Measurements from ENCODE around the gene SLC39A10. TPM values are rescaled to one million over a fixed set of nuclear protein-coding genes. Genes with fewer than 3 reads are reported as not detected.
"Not testable (repeated sequence)": the region's sequence is repeated elsewhere in the genome, so short reads cannot be mapped to it uniquely, and the experiment has no call there.

The SLC39A10 gene
- polyA plus RNA-seq, 3 donors: 1.9 to 4.8 (median 3.4) TPM

DNA sequence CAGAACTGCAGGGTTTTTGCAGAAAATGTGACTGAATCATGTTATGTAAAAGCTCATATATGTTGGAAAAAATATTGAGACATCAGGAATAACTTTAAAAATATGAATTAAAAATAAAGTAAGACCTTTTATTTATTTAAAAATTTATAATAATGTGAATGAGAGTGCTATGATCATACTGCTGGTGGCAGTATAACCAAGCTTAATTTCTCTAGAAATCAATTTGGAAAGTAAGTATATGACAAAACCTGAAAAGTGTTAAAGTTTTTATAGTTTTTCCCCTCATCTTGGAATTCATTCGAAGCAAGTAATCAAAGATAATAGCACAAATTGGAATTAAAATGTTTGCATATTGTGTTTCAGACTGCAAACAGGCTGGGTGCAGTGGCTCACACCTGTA lies 7.5 kb downstream of the SLC39A10 start:
- no peak overlapping the region for H3K27ac ChIP-seq (ENCODE audit: low read depth, low read length)
- WGBS, 3 donors: 55 to 87% (median 76%) methylated on average over 1 of the region's 1 CpG

DNA sequence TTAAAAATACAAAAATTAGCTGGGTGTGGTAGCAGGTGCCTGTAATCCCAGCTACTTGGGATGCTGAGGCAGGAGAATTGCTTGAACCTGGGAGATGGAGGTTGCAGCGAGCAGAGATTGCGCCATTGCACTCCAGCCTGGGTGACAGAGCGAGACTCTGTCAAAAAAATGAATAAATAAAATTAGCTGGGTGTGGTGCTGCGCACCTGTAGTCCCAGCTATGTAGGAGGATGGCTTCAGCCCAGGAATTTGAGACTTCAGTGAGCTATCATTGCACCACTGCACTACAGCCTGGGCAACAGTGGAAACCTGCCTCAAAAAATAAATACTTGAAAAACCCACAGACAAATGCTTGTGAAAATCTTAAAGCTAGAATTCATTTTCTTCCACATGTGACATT lies 8.1 kb downstream of the SLC39A10 start:
- H3K27ac ChIP-seq (ENCODE audit: low read depth, low read length): not testable (repeated sequence)
- WGBS, 3 donors: 88 to 93% (median 91%) methylated on average over 4 of the region's 4 CpGs

DNA sequence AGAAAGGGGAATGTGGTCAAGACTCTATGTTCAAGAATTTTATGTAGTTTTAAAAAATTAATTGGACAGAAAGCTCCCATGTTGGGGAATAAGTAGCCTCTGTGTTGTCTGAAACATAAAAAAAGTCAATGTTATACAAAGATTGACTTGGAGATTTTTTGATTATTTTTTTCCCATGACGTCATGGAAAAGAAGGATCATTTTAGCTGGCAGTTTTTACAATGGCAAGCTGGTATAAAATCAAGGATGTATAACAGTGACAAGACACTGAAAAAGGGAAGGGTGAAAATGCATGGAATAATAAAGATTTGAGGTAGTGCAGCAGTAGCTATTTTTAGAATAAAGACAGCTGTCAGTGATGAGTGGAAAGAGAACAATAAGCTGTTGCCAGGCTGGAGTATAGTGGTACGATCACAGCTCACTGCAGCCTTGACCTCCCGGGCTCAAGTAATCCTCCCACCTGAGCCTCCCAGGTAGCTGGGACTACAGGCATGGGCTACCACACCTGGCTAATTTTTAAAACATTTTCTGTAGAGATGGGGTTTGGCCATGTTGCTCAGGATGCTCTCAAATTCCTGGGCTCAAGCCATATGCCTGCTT lies 9.2 kb downstream of the SLC39A10 start:
- WGBS, 3 donors: 40 to 82% (median 73%) methylated on average over 3 of the region's 3 CpGs
- H3K27ac ChIP-seq (ENCODE audit: low read depth, low read length): no peak overlapping the region

DNA sequence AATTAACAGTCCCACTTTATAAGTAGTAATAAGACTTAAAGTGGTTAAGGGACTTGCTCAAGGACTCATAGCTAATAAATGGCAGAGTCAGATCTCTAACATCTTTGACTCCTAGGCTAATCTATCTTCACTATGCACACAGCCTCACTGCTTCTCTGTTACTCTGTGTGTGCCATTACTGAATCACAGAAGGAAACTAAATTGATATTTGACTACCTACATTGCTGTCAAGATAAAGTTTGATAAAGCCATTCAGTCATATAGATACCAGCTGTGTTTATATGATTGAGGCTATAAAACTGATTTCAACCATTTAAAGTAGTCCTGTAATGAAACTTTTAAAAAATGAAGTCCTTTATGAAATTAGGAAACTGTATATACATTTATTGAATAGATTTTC lies 10.9 kb downstream of the SLC39A10 start:
- no peak overlapping the region for H3K27ac ChIP-seq (ENCODE audit: low read depth, low read length)

DNA sequence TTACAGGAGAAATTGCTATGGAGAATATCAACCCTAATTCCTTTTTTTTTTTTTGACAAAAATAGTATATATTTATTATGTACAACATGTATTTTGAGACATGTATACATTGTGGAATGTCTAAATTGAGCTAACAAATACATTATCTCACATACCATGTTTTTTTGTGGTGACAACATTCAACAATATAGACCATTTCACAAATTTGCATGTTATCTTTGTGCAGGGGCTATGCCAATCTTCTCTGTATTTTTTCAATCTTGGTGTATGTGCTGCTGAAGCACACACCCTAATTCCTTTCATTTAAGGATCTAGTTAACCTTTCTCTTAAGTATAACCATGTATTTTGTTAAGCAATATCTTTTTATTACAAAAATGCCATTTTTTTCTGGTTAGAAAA lies 13.2 kb downstream of the SLC39A10 start:
- H3K27ac ChIP-seq (ENCODE audit: low read depth, low read length): no peak overlapping the region

DNA sequence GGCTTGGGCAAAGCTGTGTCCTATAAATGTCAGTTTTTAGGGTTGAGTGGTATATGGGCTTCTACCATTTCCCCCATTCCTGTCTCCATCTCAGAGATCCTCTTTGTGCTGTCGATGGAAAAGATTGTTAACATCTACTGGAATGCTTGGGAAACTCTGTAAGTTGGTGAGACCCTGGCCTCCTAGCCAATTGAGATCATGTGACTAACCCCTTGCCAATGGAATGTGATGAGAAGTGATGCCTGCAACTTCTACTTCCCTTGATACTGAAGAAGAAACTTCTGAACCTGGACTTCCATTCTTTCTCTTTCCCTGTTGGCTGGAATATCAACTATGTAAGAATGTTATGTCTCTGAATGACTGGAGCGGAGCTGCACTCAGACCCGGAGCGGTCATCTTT lies 14.5 kb downstream of the SLC39A10 start:
- no peak overlapping the region for H3K27ac ChIP-seq (ENCODE audit: low read depth, low read length)
- WGBS, 3 donors: 67 to 81% (median 81%) methylated on average over 4 of the region's 4 CpGs

DNA sequence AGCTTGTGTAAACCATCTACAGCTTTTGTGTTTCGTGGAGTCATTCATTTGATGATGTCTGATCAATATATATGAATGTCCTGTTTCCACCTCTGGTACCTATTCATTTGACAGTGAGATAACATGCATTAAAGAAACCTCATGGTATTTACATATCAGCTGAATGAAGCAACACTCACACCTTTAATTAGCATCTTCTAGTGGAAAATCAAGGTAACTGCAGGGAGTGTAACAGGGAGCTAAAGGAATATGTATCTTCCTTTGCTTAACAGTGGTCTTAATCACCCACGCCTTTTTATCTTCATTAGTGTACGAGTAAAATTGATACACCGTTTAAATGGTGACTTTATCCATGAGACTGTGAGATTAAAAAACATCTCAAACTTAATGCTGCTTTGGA lies 15.6 kb downstream of the SLC39A10 start:
- 77 to 95% (median 94%) methylated on average over 4 of the region's 4 CpGs for WGBS, 3 donors
- no peak overlapping the region for H3K27ac ChIP-seq (ENCODE audit: low read depth, low read length)

DNA sequence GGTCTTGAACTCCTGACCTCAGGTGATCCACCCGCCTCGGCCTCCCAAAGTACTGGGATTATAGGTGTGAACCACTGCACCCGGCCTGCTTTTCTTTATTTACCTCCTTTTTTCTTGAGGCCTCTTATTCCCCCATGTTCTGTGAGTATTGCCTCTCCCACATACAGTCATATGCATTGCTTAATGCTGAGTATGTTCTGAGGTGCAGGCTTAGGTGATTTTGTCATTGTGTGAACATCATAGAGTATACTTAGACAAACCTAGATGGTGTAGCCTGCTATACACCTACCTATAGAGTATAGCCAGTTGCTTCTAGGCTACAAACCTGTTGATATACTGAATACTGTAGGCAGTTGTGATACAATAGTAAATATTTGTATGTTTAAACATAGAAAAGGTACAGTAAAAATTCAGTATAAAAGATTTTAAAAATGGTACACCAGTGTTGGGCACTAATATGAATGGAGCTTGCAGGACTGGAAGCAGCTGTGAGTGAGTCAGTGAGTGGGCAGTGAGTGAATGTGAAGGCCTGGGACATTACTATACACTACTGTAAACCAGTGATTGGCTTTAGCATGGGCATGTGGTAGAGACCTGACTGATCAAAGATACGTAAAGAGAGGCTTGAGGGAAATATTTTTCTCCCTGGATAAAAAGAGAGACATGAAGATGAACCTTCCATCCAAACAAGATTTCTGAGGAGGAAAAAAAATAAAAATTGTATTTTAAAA lies 17.6 kb downstream of the SLC39A10 start:
- H3K27ac ChIP-seq (ENCODE audit: low read depth, low read length): no peak overlapping the region
- WGBS, 3 donors: 95 to 97% (median 95%) methylated on average over 4 of the region's 4 CpGs

DNA sequence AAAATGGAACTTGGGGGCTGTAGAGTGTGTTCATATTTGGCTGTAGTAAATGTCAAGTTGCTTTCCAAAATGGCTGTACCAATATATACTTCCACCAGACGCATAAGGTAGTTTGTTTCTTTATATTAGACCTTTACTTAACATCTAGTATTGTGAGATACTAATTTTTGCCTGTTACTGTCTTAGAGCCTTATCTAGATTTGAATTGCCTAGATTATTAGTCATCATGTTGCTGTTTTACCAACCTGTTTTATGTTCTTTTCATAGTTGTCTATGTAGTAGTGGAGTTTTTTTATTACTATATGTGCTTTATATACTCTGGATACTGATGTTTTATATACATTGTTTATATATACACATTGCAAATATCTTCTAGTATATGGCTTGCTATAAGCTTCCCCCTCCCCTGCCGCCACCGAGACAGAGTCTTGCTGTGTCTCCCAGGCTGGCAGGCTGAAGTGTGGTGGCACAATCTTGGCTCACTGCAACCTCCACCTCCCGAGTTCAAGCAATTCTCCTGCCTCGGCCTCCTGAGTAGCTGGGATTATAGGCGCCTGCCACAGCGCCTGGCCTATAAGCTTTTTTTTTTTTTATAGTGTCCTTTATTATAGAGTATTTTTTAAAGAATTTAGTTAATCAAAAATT lies 18.9 kb downstream of the SLC39A10 start:
- H3K27ac ChIP-seq (ENCODE audit: low read depth, low read length): no peak overlapping the region
- WGBS, 3 donors: 96 to 99% (median 97%) methylated on average over 7 of the region's 7 CpGs

DNA sequence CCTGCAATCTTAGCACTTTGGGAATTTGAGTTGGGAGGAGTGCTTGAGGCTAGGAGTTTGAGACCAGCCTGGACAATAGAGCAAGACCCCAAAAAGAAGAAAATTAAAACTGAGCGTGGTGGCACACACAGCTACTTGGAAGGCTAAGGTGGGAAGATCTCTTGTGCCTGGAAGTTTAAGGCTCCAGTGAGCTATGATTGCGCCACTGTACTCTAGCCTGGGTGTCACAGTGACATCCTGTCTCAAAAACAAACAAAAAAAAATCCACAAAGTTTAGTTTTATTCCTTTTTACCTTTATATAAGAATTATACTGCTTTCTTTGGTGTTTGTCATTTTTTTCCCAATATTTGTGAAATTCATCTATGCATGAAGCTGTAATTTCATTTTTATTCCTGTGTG lies 20.3 kb downstream of the SLC39A10 start:
- H3K27ac ChIP-seq (ENCODE audit: low read depth, low read length): no peak overlapping the region
- 95 to 100% (median 96%) methylated on average over 2 of the region's 2 CpGs for WGBS, 3 donors

DNA sequence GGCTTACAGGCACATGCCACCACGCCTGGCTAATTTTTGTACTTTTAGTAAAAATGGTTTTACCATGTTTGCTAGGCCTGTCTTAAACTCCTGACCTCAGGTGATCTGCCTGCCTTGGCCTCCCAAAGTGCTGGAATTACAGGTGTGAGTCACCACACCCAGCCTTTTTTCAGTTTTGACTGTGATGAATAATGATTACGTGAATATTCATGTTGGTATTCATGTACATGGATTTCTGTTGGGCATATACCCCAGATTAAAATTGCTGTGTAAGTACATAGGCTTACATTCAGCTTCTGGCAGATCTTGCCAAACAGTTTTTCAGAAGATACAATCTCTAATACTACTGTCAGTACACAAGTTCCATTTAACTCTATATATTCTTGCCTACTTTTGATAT lies 20.9 kb downstream of the SLC39A10 start:
- H3K27ac ChIP-seq (ENCODE audit: low read depth, low read length): no peak overlapping the region
- WGBS, 3 donors: 95 to 100% (median 100%) methylated on average over 2 of the region's 2 CpGs

DNA sequence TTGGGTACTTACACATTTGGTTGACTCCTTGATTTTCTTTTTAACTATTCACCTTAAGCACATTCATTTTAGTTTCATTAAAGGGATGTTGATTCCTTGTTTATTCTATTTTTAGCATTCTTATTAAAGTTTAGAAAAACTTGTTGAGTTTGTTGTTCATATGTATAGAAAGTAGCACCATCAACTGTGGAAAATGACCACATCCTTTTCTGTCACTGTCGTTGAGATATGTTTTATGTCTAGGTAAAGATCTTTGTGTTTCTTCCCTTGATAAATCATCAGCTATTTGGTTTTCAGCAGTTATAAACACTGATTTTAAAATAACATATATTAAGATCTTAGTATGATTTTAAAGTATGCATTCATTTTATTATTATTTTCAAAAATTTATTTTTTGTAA lies 25.1 kb downstream of the SLC39A10 start:
- H3K27ac ChIP-seq (ENCODE audit: low read depth, low read length): no peak overlapping the region
- 76 to 97% (median 86%) methylated on average over 1 of the region's 1 CpG for WGBS, 3 donors

DNA sequence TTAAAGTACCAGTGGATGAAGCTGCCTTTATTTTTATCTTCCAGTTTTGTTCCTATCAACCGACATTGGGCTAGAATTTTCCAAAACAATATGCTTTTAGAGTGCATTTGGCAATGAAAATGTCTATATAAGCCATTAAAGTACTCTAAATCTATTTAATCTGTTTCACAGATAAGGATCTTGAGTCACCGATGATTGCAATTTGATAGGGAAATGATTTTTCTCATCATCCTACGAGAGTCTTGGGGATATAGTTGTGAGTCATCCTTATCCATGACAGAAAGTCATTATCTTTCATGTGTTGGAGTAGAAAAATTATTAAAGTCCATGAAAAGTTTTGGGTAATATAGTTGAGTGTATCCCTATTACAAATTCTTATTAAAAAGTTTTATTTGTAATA lies 26.1 kb downstream of the SLC39A10 start:
- WGBS, 3 donors: 50 to 75% (median 62%) methylated on average over 3 of the region's 3 CpGs

DNA sequence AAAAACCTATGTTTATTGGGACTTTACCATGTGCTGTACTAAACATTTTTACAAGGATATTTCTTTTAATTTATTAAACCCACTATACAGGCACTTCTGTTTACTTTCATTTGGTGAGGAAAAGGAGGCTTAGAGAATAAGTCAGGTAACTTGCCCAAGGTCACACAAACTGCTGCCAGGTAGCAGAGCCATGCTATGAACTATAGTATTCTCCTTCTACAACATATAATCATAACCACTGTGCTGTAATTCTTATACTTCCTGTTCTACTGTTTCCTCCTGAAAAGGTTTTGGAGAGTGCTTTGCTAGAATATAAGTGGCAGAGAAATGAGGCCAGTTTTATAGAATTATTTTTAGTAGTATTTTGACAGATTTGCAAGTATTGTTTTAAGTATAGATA lies 29.5 kb downstream of the SLC39A10 start:
- no peak overlapping the region for H3K27ac ChIP-seq (ENCODE audit: low read depth, low read length)

More for the DNA sequence above, 26.1 kb downstream of the SLC39A10 start:
- no peak overlapping the region for H3K27ac ChIP-seq (ENCODE audit: low read depth, low read length)

DNA sequence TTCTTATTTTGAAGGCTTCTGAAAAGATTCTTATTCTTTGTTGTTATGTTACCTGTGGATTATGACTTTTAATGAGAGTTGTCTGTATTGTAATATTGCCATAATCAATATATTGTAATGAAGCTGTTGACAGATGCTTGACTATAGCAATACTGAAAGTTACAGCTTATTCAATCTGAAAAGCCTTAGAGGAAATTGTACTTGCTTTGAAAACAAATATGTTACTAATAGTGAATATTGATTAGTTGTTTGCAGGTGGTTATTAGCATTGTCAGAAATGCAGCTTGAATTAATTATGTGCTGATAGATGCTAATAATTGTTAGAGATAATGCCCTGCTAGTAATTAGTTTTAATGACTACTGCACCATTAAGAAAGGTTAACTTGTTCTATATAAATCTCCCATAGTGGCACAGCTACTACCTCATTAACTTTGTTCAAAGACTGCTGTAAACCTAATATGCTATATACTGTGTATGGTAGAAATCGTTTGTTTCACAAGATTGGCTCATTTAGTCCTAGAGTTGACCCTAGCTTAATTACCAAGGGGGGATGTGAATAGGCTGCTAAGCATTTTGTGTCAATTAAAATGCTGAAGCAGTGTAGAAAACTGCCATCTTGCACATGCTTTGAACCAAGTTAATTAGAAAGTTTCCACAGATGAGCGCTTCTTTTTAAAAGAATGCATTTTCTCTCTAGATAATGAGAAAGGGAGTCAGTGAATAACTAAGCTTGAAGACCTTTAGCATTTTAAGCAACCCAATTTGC lies 30.5 kb downstream of the SLC39A10 start:
- H3K27ac ChIP-seq (ENCODE audit: low read depth, low read length): no peak overlapping the region
- 76 to 82% (median 78%) methylated on average over 2 of the region's 2 CpGs for WGBS, 3 donors

DNA sequence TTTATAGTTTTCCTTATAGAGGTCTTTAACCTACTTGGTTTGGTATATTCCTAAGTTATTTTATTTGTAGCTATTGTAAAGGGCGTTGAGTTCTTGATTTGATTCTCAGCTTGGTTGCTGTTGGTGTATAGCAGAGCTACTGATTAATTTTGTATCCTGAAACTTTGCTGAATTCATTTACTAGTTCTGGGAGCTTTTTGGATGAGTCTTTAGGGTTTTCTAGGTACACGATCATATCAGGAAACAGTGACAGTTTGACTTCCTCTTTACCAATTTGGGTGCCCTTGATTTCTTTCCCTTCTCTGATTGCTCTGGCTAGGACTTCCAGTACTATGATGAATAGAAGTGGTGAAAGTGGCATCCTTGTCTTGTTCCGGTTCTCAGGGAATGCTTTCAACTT lies 35.5 kb downstream of the SLC39A10 start:
- not testable (repeated sequence) for H3K27ac ChIP-seq (ENCODE audit: low read depth, low read length)
- WGBS, 3 donors: 72 to 85% (median 79%) methylated on average over 3 of the region's 3 CpGs

DNA sequence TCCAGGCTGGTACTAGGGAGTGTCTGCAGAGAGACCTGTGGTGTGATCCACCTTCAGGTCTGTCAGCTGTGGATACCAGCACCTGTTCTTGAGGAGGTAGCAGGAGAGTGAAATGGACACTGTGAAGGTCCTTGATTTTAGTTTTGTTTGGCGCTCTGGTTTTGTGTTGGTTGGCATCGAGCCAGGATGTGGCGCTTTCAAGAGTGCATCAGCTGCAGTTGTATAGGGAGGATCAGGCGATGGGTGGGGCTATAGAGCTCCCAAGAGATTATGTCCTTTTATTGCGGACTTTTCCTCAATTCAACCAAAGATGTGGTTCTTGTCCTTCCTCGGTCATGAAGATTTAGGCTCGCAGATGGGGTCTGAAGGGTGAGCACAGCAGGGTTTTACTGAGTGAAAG lies 37.5 kb downstream of the SLC39A10 start:
- 92 to 99% (median 97%) methylated on average over 7 of the region's 7 CpGs for WGBS, 3 donors
- no peak overlapping the region for H3K27ac ChIP-seq (ENCODE audit: low read depth, low read length)

DNA sequence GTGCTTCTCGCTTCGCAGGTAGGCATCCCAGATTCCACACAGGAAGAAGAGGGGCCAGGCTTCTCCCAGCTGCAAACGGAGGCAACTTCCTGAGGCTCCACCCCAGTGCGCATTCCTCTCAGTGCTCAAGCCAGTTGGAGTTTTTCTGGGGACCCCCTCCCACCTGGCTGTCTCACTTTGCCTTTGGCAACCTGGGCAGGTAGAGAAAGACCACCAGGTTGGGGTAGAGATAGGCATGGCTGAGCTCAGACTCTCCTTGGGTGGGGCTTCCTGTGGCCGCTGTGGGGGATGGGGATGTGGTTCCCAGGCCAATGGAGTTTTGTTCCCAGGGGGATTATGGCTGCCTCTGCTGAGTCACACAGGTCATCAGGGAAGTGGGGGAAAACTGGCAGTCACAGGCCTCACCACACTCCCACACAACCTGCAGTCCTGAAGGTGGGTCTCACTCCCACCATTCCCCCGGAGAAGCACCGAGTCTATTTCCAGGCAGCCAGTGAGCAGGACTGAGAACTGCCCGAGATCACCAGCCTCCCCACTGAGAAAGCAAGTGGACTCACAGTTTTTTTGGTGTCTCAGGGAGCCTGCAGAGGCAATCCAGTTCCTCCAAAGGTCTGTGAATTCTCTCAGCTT lies 38.1 kb downstream of the SLC39A10 start:
- WGBS, 3 donors: 84 to 88% (median 88%) methylated on average over 8 of the region's 8 CpGs

DNA sequence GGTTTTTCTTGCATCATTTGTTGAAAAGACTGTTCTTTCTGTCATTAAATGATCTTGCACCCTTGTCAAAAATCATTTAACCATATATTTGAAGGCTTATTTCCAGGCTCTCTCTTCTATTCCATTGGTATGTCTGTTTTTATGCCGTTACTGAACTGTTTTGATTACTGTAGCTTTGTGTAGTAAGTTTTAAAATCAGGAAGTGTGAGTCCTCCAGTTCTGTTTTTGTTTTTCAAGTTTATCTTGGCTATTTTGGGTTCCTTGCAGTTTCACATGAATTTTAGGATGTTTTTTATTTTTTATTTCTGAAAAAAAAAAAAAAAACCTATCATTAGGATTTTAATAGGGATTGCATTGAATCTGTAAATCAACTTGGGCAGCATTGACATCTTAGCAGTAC lies 39.0 kb downstream of the SLC39A10 start:
- H3K27ac ChIP-seq (ENCODE audit: low read depth, low read length): no peak overlapping the region
- 84 to 92% (median 86%) methylated on average over 1 of the region's 1 CpG for WGBS, 3 donors

More for the DNA sequence above, 38.1 kb downstream of the SLC39A10 start:
- H3K27ac ChIP-seq (ENCODE audit: low read depth, low read length): no peak overlapping the region
